HEK293 (cell line): ENCODE data around the gene RHBDL2.
"Not testable (repeated sequence)": the region's sequence is repeated elsewhere in the genome, so short reads cannot be mapped to it uniquely, and the experiment has no call there.

Experiments used
- CTCF ChIA-PET: fragments of 350-600 bp; formaldehyde crosslinking; extraction: SDS; loops from one replicate; lab custom pipeline; 2021; ENCODE audit warnings: antibody characterized with exemption; lab: Yijun Ruan, JAX
- POLR2A ChIA-PET: fragments of 300-600 bp; formaldehyde crosslinking; extraction: SDS; loops from one replicate; lab custom pipeline; 2020; ENCODE audit warnings: antibody characterized with exemption, inconsistent platforms; lab: Yijun Ruan, JAX
- H3K27ac ChIP-seq: fragments of 200-500 bp; sonication (Bioruptor generic); 2 replicates; pipeline ENCODE4 v1.5.1; 2014; ENCODE audit warnings: low read depth, low read length, control low read depth, inconsistent platforms; ENCODE audit errors: extremely low read depth
- H3K36me3 ChIP-seq, 2 experiments: fragments of 200-500 bp in 1 of 2; sonication (Bioruptor generic) in 1 of 2; 1 replicate in 1 of 2; 2 replicates in 1 of 2; pipeline ENCODE4 v1.5.1; 2014 to 2017; ENCODE audit warnings: inconsistent platforms in 2 of 2, low read length in 2 of 2; ENCODE audit not compliant: control insufficient read depth in 2 of 2, insufficient read depth in 1 of 2
- H3K4me1 ChIP-seq: fragments of 200-500 bp; sonication (Bioruptor generic); 2 replicates; pipeline ENCODE4 v1.5.1; 2014; ENCODE audit warnings: mild to moderate bottlenecking, low read length, inconsistent platforms; ENCODE audit not compliant: control insufficient read depth, insufficient read depth
- H3K4me3 ChIP-seq: 2 replicates; pipeline ENCODE4 v1.5.1; 2011; ENCODE audit warnings: low read depth, mild to moderate bottlenecking, control low read depth, low read length, moderate library complexity
- H3K9me3 ChIP-seq: fragments of 200-500 bp; sonication (Bioruptor generic); 2 replicates; pipeline ENCODE4 v1.5.1; 2014; ENCODE audit warnings: low read depth, low read length, inconsistent platforms; ENCODE audit not compliant: control insufficient read depth, insufficient read depth
- EGR2 ChIP-seq: fragments of 450-650 bp; formaldehyde crosslinking; IDR thresholded peaks from 2 replicates; pipeline ENCODE4 v1.5.1; 2016; ENCODE audit warnings: low read depth, missing biosample characterization, missing genetic modification characterization
- GLIS1 ChIP-seq: fragments of 450-650 bp; formaldehyde crosslinking; IDR thresholded peaks from 2 replicates; pipeline ENCODE4 v1.5.1; 2016; ENCODE audit warnings: missing biosample characterization, missing genetic modification characterization
- GLIS2 ChIP-seq: fragments of 450-650 bp; formaldehyde crosslinking; IDR thresholded peaks from 2 replicates; pipeline ENCODE4 v1.5.1; 2016; ENCODE audit warnings: missing biosample characterization, missing genetic modification characterization
- KLF1 ChIP-seq: fragments of 450-650 bp; formaldehyde crosslinking; IDR thresholded peaks from 2 replicates; pipeline ENCODE4 v1.5.1; 2016; ENCODE audit warnings: missing biosample characterization, missing genetic modification characterization
- KLF10 ChIP-seq: fragments of 450-650 bp; IDR thresholded peaks from 2 replicates; pipeline ENCODE4 v1.5.1; 2018; ENCODE audit warnings: missing biosample characterization, mild to moderate bottlenecking, missing genetic modification characterization
- KLF7 ChIP-seq: fragments of 450-650 bp; formaldehyde crosslinking; IDR thresholded peaks from 2 replicates; pipeline ENCODE4 v1.5.1; 2016; ENCODE audit warnings: missing biosample characterization, missing genetic modification characterization, borderline replicate concordance
- KLF9 ChIP-seq: fragments of 450-650 bp; formaldehyde crosslinking; IDR thresholded peaks from 2 replicates; pipeline ENCODE4 v1.5.1; 2016; ENCODE audit warnings: missing biosample characterization, missing genetic modification characterization, low read depth
- OSR2 ChIP-seq: fragments of 450-650 bp; formaldehyde crosslinking; IDR thresholded peaks from 2 replicates; pipeline ENCODE4 v1.5.1; 2016; ENCODE audit warnings: missing biosample characterization, missing genetic modification characterization
- PATZ1 ChIP-seq: fragments of 450-650 bp; formaldehyde crosslinking; IDR thresholded peaks from 2 replicates; pipeline ENCODE4 v1.5.1; 2016; ENCODE audit warnings: missing biosample characterization, missing genetic modification characterization
- SP2 ChIP-seq: fragments of 450-650 bp; formaldehyde crosslinking; IDR thresholded peaks from 2 replicates; pipeline ENCODE4 v1.5.1; 2016; ENCODE audit warnings: missing biosample characterization, missing genetic modification characterization
- SP3 ChIP-seq: fragments of 450-650 bp; formaldehyde crosslinking; IDR thresholded peaks from 2 replicates; pipeline ENCODE4 v1.5.1; 2016; ENCODE audit warnings: missing biosample characterization, missing genetic modification characterization
- ZFHX2 ChIP-seq: fragments of 450-650 bp; formaldehyde crosslinking; conservative IDR thresholded peaks from 2 replicates; pipeline ENCODE4 v1.5.1; 2016; ENCODE audit warnings: missing biosample characterization, missing genetic modification characterization
- ZNF18 ChIP-seq: fragments of 450-650 bp; formaldehyde crosslinking; IDR thresholded peaks from 2 replicates; pipeline ENCODE4 v1.5.1; 2016; ENCODE audit warnings: missing biosample characterization, missing genetic modification characterization
- ZNF362 ChIP-seq: fragments of 450-650 bp; formaldehyde crosslinking; IDR thresholded peaks from 2 replicates; pipeline ENCODE4 v1.5.1; 2016; ENCODE audit warnings: missing biosample characterization, missing genetic modification characterization
- ZNF423 ChIP-seq: fragments of 450-650 bp; formaldehyde crosslinking; IDR thresholded peaks from 2 replicates; pipeline ENCODE4 v1.5.1; 2016; ENCODE audit warnings: missing biosample characterization, missing genetic modification characterization
- ZNF580 ChIP-seq: fragments of 450-650 bp; formaldehyde crosslinking; IDR thresholded peaks from 2 replicates; pipeline ENCODE4 v1.5.1; 2016; ENCODE audit warnings: missing biosample characterization, missing genetic modification characterization
- ZNF600 ChIP-seq: fragments of 450-650 bp; formaldehyde crosslinking; IDR thresholded peaks from 2 replicates; pipeline ENCODE4 v1.5.1; 2016; ENCODE audit warnings: missing biosample characterization, missing genetic modification characterization

The RHBDL2 gene

GRCh38 chr1:38977399-38978244 is 36.0 kb upstream of the RHBDL2 start:
- H3K27ac ChIP-seq, POLR2A ChIA-PET, H3K9me3 ChIP-seq, H3K4me1 ChIP-seq, CTCF ChIA-PET, H3K4me3 ChIP-seq, H3K36me3 ChIP-seq: not testable (repeated sequence)
- 0 out of 2 replicates have a peak, but pooled peaks have one; percentile 6 for TF ChIP-seq SP2
- 0 out of 2 replicates have a peak, but pooled peaks have one; percentile 15 for TF ChIP-seq ZNF362 (tag by site-specific recombination)

GRCh38 chr1:38973659-38974437 is 32.2 kb upstream of the RHBDL2 start:
- no peaks in the 10 kb centered on the region for H3K36me3 ChIP-seq
- no peak overlapping the region for H3K4me3 ChIP-seq
- no peaks in the 10 kb centered on the region for H3K9me3 ChIP-seq
- TF ChIP-seq OSR2 (tag by site-specific recombination) (no peak), ZNF600 (tag by site-specific recombination) (peak; percentile 38; the same call in 1 of the 2 replicates)
- ChIA-PET POLR2A (no interaction called here), CTCF (interaction anchor here (0.6 kb wide), 1 partner anchor 79 kb away, joined by 3 read pairs; no protein-coding TSS in a partner anchor)
- H3K4me1 ChIP-seq, result peaks cover 4% of the 10 kb centered on the region
- H3K27ac ChIP-seq, result no peak overlapping the region

GRCh38 chr1:38973145-38973544 is 31.5 kb upstream of the RHBDL2 start:
- H3K4me3 ChIP-seq, result not testable (repeated sequence)
- TF ChIP-seq ZFHX2 (tag by site-specific recombination) (peak; percentile 57; the same call in 1 of the 2 replicates), ZNF580 (tag by site-specific recombination) (peak; percentile 68; the same call in 1 of the 2 replicates), ZNF423 (tag by site-specific recombination) (0 out of 2 replicates have a peak, but pooled peaks have one; percentile 36), EGR2 (tag by site-specific recombination) (peak; percentile 32; the same call in 1 of the 2 replicates), GLIS2 (tag by site-specific recombination) (0 out of 2 replicates have a peak, but pooled peaks have one; percentile 28), KLF9 (tag by site-specific recombination) (peak; percentile 61), KLF7 (tag by site-specific recombination) (peak; percentile 82; the same call in 1 of the 2 replicates), ZNF18 (tag by site-specific recombination) (0 out of 2 replicates have a peak, but pooled peaks have one; percentile 16), PATZ1 (tag by site-specific recombination) (0 out of 2 replicates have a peak, but pooled peaks have one; percentile 35), SP2 (peak; percentile 14; the same call in 1 of the 2 replicates), KLF10 (tag by site-specific recombination) (peak; percentile 83), GLIS1 (tag by site-specific recombination) (peak; percentile 75), SP3 (peak; percentile 54; the same call in 1 of the 2 replicates), KLF1 (tag by site-specific recombination) (peak; percentile 97)

More at GRCh38 chr1:38973145-38973544, 31.5 kb upstream of the RHBDL2 start:
- CTCF ChIA-PET, H3K36me3 ChIP-seq, H3K27ac ChIP-seq, H3K9me3 ChIP-seq, H3K4me1 ChIP-seq, POLR2A ChIA-PET: not testable (repeated sequence)
